SK-N-SH treated with all-trans-retinoic acid at 6 μM for 48 hours (cell line): ENCODE measurements around the gene ADAM10.
"Not testable (repeated sequence)": the region's sequence is repeated elsewhere in the genome, so short reads cannot be mapped to it uniquely, and the experiment has no call there.

Experiments
- ATAC-seq: fragments of 200-7000 bp; cut with Tn5 transposase; 3 replicates; pipeline ENCODE4 v1.9.1; 2020; ENCODE audit warnings: mild to moderate bottlenecking, moderate library complexity
- BACH2 ChIP-seq: fragments of 250-450 bp; sonication (Bioruptor Pico); IDR thresholded peaks from 2 replicates; pipeline ENCODE4 v1.9.0; 2021; ENCODE audit warnings: mild to moderate bottlenecking, borderline replicate concordance
- CREB5 ChIP-seq: fragments of 250-450 bp; sonication (Bioruptor Pico); IDR thresholded peaks from 2 replicates; pipeline ENCODE4 v1.5.1; 2020; ENCODE audit warnings: low read depth, mild to moderate bottlenecking, moderate library complexity
- CSDC2 ChIP-seq: fragments of 250-450 bp; sonication (Bioruptor Pico); IDR thresholded peaks from 2 replicates; pipeline ENCODE4 v1.5.0; 2020; ENCODE audit warnings: mild to moderate bottlenecking, moderate library complexity
- CSRNP3 ChIP-seq: fragments of 250-450 bp; sonication (Bioruptor Pico); IDR thresholded peaks from 2 replicates; pipeline ENCODE4 v1.5.1; 2021; ENCODE audit warnings: mild to moderate bottlenecking, moderate library complexity
- ESRRG ChIP-seq: fragments of 250-450 bp; sonication (Bioruptor Pico); IDR thresholded peaks from 2 replicates; pipeline ENCODE4 v1.6.1; 2021; ENCODE audit warnings: mild to moderate bottlenecking
- GLIS3 ChIP-seq: fragments of 250-450 bp; sonication (Bioruptor Pico); IDR thresholded peaks from 2 replicates; pipeline ENCODE4 v1.5.0; 2020; ENCODE audit warnings: mild to moderate bottlenecking, moderate library complexity
- ISL1 ChIP-seq: fragments of 250-450 bp; sonication (Bioruptor Pico); IDR thresholded peaks from 2 replicates; pipeline ENCODE4 v2.1.2; 2022; ENCODE audit warnings: mild to moderate bottlenecking, moderate library complexity
- RARB ChIP-seq: fragments of 250-450 bp; sonication (Bioruptor Pico); IDR thresholded peaks from 2 replicates; pipeline ENCODE4 v1.8.0; 2021; ENCODE audit warnings: mild to moderate bottlenecking, moderate library complexity
- SNAI2 ChIP-seq: fragments of 250-450 bp; sonication (Bioruptor Pico); IDR thresholded peaks from 2 replicates; pipeline ENCODE4 v1.5.0; 2020; ENCODE audit warnings: mild to moderate bottlenecking, moderate library complexity
- TCF4 ChIP-seq: fragments of 250-450 bp; sonication (Bioruptor Pico); IDR thresholded peaks from 2 replicates; pipeline ENCODE4 v1.8.0; 2021; ENCODE audit warnings: mild to moderate bottlenecking, moderate library complexity, borderline replicate concordance
- TOX ChIP-seq: fragments of 250-450 bp; sonication (Bioruptor Pico); IDR thresholded peaks from 2 replicates; pipeline ENCODE4 v1.8.0; 2021; ENCODE audit warnings: mild to moderate bottlenecking, moderate library complexity, borderline replicate concordance
- TSHZ2 ChIP-seq: fragments of 250-450 bp; sonication (Bioruptor Pico); IDR thresholded peaks from 2 replicates; pipeline ENCODE4 v1.5.0; 2020; ENCODE audit warnings: mild to moderate bottlenecking, moderate library complexity
- ZC3H10 ChIP-seq: fragments of 250-450 bp; sonication (Bioruptor Pico); IDR thresholded peaks from 2 replicates; pipeline ENCODE4 v1.5.1; 2021; ENCODE audit warnings: mild to moderate bottlenecking, moderate library complexity
- ZFP3 ChIP-seq: fragments of 250-450 bp; sonication (Bioruptor Pico); IDR thresholded peaks from 2 replicates; pipeline ENCODE4 v1.5.0; 2020; ENCODE audit warnings: mild to moderate bottlenecking, moderate library complexity
- ZFP30 ChIP-seq: fragments of 450-650 bp; formaldehyde crosslinking; IDR thresholded peaks from 2 replicates; pipeline ENCODE4 v1.5.0; 2022; ENCODE audit warnings: mild to moderate bottlenecking, moderate library complexity
- ZNF565 ChIP-seq: fragments of 450-650 bp; formaldehyde crosslinking; conservative IDR thresholded peaks from 2 replicates; pipeline ENCODE4 v1.5.0; 2020; ENCODE audit warnings: low read depth, mild to moderate bottlenecking, moderate library complexity
- ZNF70 ChIP-seq: fragments of 450-650 bp; formaldehyde crosslinking; IDR thresholded peaks from 2 replicates; pipeline ENCODE4 v1.5.0; 2020; ENCODE audit warnings: mild to moderate bottlenecking, moderate library complexity
- ZNF8 ChIP-seq: fragments of 450-650 bp; formaldehyde crosslinking; IDR thresholded peaks from 2 replicates; pipeline ENCODE4 v1.5.0; 2020; ENCODE audit warnings: mild to moderate bottlenecking, moderate library complexity
- TF ChIP-seq, protein P1 (sequence below): fragments of 250-450 bp; sonication (Bioruptor Pico); IDR thresholded peaks from 2 replicates; pipeline ENCODE4 v1.8.0; 2021; ENCODE audit warnings: low read depth, mild to moderate bottlenecking, moderate library complexity, borderline replicate concordance
- TF ChIP-seq, protein P2 (sequence below): fragments of 250-450 bp; sonication (Bioruptor Pico); IDR thresholded peaks from 2 replicates; pipeline ENCODE4 v1.8.0; 2020; ENCODE audit warnings: mild to moderate bottlenecking, moderate library complexity, borderline replicate concordance

Gene ADAM10

DNA sequence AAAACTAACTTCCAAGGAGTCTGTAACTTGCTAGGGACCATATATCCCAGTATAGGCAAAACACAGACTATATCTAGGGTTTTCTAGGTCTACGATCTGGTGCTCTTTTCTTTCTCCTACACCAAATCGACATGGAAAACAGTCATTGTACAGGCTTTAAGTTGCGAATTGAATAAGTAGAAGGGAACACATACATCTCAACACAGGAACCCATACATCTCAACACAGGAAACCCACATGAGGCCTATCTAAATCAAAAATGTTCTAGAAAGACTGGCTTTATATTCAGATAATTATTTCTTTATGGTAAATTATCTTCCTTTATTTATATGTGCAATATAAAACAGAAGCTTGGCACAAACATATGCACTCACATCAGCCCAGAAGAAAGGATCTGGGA, 126.6 kb downstream of the ADAM10 start:
- no peak for ATAC-seq
- TF ChIP-seq ZFP3: no peak
- TF ChIP-seq ZC3H10 (CRISPR knock-in tag): no peak

DNA sequence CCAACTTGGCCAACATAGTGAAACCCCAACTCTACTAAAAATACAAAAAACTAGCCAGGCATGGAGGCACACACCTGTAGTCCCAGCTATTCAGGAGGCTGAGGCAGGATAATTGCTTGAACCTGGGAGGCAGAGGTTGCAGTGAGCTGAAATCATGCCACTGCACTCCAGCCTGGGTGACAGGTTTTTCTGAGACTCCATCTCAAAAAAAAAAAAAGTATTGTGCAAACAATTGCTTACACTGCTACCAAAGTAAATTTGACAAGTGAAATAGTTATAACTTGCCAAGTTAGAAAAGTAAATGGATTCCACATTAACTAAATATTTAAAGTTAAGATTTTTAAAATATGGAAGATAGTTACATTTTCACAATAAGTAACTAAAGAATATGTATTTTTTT, 129.2 kb downstream of the ADAM10 start:
- ATAC-seq: not testable (repeated sequence)

DNA sequence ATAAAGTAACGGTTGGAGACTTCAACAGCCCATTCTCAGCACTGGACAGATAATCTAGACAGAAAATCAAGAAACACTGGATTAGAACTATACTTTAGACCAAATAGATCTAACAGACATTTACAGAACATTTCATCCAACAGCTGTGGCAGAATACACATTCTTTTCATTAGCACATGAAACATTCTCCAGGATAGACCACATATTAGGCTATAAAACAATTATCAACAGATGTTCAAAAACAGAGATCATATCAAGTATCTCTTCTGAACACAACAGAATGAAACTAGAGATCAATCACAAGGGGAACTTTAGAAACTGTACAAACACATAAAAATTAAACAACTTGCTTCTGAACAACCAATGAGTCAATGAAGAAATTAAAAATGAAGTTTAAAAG, 133.3 kb downstream of the ADAM10 start:
- TF ChIP-seq TCF4 (no peak), ZFP30 (no peak), GLIS3 (CRISPR knock-in tag) (no peak), CREB5 (CRISPR knock-in tag) (no peak), TSHZ2 (CRISPR knock-in tag) (no peak), TOX (CRISPR knock-in tag) (no peak), CSRNP3 (CRISPR knock-in tag) (no peak), ZC3H10 (CRISPR knock-in tag) (no peak), ESRRG (CRISPR knock-in tag) (no peak), BACH2 (CRISPR knock-in tag) (no peak), SNAI2 (CRISPR knock-in tag) (no peak), ZNF70 (no peak), RARB (no peak)
- ATAC-seq: no peak

DNA sequence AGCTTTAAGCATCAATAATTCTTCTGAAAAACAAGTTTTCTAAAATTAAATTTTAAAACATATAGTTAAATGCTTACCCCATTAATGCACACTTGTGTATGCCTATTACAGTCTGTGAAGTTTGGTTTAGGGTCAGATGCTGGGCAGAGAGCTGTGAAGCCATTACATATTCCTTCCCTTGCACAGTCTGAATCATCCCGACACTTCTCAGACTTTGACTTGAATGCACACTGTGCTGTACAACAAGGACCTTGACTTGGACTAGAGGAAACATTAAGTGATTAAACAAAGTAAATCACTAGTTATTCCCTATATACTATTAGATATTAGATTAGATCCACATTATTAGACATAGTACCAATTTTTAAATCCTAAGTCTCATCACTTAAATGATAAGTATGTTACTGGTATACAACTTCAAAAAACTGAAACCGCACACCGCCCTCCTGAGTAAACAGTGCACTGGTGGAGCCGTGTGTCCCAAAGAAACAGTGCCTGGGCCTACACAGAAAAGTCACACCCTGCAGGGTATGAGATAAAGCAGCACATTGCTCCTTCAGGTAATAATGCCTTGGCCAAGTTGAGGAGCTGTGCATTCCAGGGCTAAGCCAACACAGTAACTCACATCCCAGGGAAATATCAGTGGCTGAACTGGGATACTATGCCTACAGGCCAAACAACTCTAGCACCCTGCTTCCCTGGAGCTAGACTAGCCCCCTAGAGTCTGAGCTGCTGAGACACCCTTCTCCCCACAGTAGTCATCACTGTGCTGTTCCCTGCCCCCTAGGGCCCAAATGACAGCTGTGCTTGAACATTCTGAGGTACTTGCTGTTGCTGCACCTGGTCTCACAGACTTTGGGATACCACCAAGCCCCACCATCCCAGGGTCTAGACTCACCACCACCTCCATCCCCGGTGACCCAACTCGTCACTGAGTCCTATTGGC, 137.5 kb downstream of the ADAM10 start:
- TF ChIP-seq SNAI2 (CRISPR knock-in tag): no peak
- TF ChIP-seq, protein P1, sequence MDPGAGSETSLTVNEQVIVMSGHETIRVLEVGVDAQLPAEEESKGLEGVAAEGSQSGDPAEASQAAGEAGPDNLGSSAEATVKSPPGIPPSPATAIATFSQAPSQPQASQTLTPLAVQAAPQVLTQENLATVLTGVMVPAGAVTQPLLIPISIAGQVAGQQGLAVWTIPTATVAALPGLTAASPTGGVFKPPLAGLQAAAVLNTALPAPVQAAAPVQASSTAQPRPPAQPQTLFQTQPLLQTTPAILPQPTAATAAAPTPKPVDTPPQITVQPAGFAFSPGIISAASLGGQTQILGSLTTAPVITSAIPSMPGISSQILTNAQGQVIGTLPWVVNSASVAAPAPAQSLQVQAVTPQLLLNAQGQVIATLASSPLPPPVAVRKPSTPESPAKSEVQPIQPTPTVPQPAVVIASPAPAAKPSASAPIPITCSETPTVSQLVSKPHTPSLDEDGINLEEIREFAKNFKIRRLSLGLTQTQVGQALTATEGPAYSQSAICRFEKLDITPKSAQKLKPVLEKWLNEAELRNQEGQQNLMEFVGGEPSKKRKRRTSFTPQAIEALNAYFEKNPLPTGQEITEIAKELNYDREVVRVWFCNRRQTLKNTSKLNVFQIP (CRISPR knock-in tag): no peak
- no peak for ATAC-seq

DNA sequence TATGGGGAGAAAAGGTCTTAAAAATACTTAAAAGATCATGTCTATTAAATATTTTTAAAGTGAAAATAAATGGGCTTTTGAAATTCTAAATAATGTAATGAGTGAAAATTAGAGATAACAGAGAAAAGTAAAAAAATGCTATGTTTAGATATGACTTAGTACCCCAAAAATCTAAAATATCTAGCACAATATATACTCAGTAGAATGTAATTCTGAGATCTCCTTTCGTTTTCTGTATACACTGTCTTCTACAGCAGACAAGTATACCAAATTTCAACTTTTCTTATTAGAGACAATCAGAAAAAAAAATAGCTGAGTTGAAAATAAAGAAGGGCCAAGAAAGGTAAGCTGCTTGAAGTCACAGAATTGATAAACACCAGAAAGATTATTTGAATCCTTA, 140.8 kb downstream of the ADAM10 start:
- ATAC-seq: no peak
- TF ChIP-seq RARB: no peak
- no peak for TF ChIP-seq ZNF8 (CRISPR knock-in tag)
- TF ChIP-seq CSRNP3 (CRISPR knock-in tag): no peak
- no peak for TF ChIP-seq ISL1
- TF ChIP-seq, protein P1 (CRISPR knock-in tag): no peak
- no peak for TF ChIP-seq GLIS3 (CRISPR knock-in tag)
- no peak for TF ChIP-seq ZFP30
- no peak for TF ChIP-seq ZNF565 (CRISPR knock-in tag)
- TF ChIP-seq BACH2 (CRISPR knock-in tag): no peak
- TF ChIP-seq, protein P2, sequence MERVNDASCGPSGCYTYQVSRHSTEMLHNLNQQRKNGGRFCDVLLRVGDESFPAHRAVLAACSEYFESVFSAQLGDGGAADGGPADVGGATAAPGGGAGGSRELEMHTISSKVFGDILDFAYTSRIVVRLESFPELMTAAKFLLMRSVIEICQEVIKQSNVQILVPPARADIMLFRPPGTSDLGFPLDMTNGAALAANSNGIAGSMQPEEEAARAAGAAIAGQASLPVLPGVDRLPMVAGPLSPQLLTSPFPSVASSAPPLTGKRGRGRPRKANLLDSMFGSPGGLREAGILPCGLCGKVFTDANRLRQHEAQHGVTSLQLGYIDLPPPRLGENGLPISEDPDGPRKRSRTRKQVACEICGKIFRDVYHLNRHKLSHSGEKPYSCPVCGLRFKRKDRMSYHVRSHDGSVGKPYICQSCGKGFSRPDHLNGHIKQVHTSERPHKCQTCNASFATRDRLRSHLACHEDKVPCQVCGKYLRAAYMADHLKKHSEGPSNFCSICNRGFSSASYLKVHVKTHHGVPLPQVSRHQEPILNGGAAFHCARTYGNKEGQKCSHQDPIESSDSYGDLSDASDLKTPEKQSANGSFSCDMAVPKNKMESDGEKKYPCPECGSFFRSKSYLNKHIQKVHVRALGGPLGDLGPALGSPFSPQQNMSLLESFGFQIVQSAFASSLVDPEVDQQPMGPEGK: no peak
- no peak for TF ChIP-seq CSDC2
- no peak for TF ChIP-seq SNAI2 (CRISPR knock-in tag)
- no peak for TF ChIP-seq ESRRG (CRISPR knock-in tag)
- no peak for TF ChIP-seq TCF4
